ENCODE measurements around the gene INPP4B.

DNA sequence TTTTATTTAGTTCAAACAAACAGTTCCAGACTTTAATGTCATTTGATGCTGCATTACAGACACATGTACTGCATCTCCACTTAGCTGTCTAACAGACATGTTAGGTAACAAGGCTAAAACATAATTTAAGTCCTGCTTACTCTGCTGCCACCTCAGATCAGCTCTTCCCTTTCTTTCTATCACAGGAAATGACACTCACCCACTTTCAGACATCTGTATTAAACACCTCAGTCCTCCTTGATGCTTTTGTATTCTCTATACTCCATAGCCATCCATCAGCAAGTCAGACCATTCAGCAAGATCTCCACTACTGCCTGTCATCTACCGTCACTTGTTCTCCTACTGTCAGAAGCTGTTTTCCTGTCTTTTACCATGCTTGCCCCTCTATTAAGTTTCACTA is 804.3 kb downstream of the INPP4B start:
- TF ChIP-seq, protein P1, sequence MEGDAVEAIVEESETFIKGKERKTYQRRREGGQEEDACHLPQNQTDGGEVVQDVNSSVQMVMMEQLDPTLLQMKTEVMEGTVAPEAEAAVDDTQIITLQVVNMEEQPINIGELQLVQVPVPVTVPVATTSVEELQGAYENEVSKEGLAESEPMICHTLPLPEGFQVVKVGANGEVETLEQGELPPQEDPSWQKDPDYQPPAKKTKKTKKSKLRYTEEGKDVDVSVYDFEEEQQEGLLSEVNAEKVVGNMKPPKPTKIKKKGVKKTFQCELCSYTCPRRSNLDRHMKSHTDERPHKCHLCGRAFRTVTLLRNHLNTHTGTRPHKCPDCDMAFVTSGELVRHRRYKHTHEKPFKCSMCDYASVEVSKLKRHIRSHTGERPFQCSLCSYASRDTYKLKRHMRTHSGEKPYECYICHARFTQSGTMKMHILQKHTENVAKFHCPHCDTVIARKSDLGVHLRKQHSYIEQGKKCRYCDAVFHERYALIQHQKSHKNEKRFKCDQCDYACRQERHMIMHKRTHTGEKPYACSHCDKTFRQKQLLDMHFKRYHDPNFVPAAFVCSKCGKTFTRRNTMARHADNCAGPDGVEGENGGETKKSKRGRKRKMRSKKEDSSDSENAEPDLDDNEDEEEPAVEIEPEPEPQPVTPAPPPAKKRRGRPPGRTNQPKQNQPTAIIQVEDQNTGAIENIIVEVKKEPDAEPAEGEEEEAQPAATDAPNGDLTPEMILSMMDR (IDR thresholded peaks at IDR 0.05), result no peak
- TF ChIP-seq POLR2A (IDR thresholded peaks at IDR 0.05), result no peak

Measured in uterus (tissue), 2 donors.